ENCODE measurements around the gene TGFA.

DNA sequence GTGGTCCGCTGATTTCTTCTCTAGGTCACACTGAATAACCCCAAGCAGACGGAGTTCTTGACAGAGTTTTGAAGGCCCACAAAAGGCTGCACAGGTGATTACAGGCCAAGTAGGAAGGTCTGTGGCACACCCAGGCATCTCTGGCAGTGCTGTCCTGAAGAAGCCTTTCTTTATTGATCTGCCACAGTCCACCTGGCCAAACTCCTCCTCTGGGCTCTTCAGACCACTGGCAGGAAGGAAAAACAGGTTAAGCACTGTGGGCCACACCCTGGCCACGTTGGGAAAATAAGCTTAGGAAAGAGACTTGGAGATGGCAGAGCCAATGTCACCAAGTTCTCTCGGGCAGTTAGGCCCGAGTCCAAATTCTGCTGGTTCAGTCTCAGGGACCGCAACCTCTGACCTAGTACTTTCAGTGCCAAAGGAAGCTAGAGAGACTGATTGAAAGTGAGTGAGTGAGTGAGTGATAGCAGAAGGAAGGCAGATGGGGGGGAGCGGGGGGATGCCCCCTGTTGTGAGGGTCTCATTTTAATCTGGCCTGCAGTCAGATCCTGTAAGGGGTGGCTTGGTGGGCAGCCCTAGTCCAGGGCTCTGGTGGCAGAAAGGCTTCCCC is 102.9 kb downstream of the TGFA start:
- TF ChIP-seq, protein P1, sequence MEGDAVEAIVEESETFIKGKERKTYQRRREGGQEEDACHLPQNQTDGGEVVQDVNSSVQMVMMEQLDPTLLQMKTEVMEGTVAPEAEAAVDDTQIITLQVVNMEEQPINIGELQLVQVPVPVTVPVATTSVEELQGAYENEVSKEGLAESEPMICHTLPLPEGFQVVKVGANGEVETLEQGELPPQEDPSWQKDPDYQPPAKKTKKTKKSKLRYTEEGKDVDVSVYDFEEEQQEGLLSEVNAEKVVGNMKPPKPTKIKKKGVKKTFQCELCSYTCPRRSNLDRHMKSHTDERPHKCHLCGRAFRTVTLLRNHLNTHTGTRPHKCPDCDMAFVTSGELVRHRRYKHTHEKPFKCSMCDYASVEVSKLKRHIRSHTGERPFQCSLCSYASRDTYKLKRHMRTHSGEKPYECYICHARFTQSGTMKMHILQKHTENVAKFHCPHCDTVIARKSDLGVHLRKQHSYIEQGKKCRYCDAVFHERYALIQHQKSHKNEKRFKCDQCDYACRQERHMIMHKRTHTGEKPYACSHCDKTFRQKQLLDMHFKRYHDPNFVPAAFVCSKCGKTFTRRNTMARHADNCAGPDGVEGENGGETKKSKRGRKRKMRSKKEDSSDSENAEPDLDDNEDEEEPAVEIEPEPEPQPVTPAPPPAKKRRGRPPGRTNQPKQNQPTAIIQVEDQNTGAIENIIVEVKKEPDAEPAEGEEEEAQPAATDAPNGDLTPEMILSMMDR (IDR thresholded peaks at IDR 0.05): no peak
- no peak for TF ChIP-seq POLR2A (IDR thresholded peaks at IDR 0.05)
- no peak for TF ChIP-seq EP300 (IDR thresholded peaks at IDR 0.05)
